Right lobe of liver (tissue), 4 donors: ENCODE results near the gene GPC6.

Experiments
- POLR2A ChIP-seq: fragments of 450-650 bp; IDR thresholded peaks from one replicate; pipeline ENCODE4 v1.6.1; 2017; ENCODE audit warnings: antibody characterized with exemption, mild to moderate bottlenecking
- TF ChIP-seq, protein P1 (sequence below), 4 donors: fragments of 200-600 bp in 3 of 4; fragments of 450-650 bp in 1 of 4; IDR thresholded peaks; one replicate each; pipeline versions ENCODE4 v1.5.1 to v1.8.0; 2016 to 2022; ENCODE audit warnings: antibody characterized with exemption in 4 of 4, mild to moderate bottlenecking in 2 of 4
- donor health status: DM: no; HTN: no; CAD: no.
- donor health status: DM: no; HTN: no; CAD: no.
- donor health status: DM: no; HTN: yes; CAD: no.

- TF ChIP-seq, protein P1, sequence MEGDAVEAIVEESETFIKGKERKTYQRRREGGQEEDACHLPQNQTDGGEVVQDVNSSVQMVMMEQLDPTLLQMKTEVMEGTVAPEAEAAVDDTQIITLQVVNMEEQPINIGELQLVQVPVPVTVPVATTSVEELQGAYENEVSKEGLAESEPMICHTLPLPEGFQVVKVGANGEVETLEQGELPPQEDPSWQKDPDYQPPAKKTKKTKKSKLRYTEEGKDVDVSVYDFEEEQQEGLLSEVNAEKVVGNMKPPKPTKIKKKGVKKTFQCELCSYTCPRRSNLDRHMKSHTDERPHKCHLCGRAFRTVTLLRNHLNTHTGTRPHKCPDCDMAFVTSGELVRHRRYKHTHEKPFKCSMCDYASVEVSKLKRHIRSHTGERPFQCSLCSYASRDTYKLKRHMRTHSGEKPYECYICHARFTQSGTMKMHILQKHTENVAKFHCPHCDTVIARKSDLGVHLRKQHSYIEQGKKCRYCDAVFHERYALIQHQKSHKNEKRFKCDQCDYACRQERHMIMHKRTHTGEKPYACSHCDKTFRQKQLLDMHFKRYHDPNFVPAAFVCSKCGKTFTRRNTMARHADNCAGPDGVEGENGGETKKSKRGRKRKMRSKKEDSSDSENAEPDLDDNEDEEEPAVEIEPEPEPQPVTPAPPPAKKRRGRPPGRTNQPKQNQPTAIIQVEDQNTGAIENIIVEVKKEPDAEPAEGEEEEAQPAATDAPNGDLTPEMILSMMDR (IDR thresholded peaks at IDR 0.05) = no peak
- no peak for TF ChIP-seq POLR2A
These were observed 867.2 kb downstream of the GPC6 start for GRCh38 chr13:94093652-94094315.
